TTC549 (cell line): ENCODE results near the gene LRRC36.

Source experiments
- FAIRE-seq: peaks from 2 replicates; lab custom pipeline; 2012; peaks lifted over from hg19 to GRCh38; lab: Jason Lieb, UNC

Gene LRRC36

GRCh38 chr16:67391424-67392300 lies 65.0 kb downstream of the LRRC36 start:
- FAIRE-seq: no peak

- no peak for FAIRE-seq
Measured at GRCh38 chr16:67392301-67393059, 65.9 kb downstream of the LRRC36 start.

- FAIRE-seq: no peak
Measured at GRCh38 chr16:67393111-67393787, 66.6 kb downstream of the LRRC36 start, which contains the start of gene TPPP3. Gene TPPP3, minus strand, starts transcription at chr16:67393498. Its CDS starts 2,387 bp downstream, at chr16:67391111.

- no peak for FAIRE-seq
Measured at GRCh38 chr16:67393788-67394154, 67.2 kb downstream of the LRRC36 start.

- FAIRE-seq: no peak
Measured at GRCh38 chr16:67394155-67395104, 67.8 kb downstream of the LRRC36 start.

GRCh38 chr16:67395105-67395457 lies 68.5 kb downstream of the LRRC36 start:
- FAIRE-seq: no peak

- no peak for FAIRE-seq
Measured at GRCh38 chr16:67395458-67396158, 69.0 kb downstream of the LRRC36 start.

- no peak for FAIRE-seq
Measured at GRCh38 chr16:67396159-67397035, 69.8 kb downstream of the LRRC36 start.

GRCh38 chr16:67397036-67397801 lies 70.6 kb downstream of the LRRC36 start:
- no peak for FAIRE-seq

- no peak for FAIRE-seq
Measured at GRCh38 chr16:67397812-67398545, 71.4 kb downstream of the LRRC36 start.

- FAIRE-seq: no peak
Measured at GRCh38 chr16:67398546-67399217, 72.1 kb downstream of the LRRC36 start.

- FAIRE-seq: no peak
Measured at GRCh38 chr16:67399218-67399733, 72.7 kb downstream of the LRRC36 start.

- FAIRE-seq: no peak
Measured at GRCh38 chr16:67399749-67400704, 73.4 kb downstream of the LRRC36 start.

- FAIRE-seq: no peak
Measured at GRCh38 chr16:67400901-67401300, 74.3 kb downstream of the LRRC36 start.

- no peak for FAIRE-seq
Measured at GRCh38 chr16:67403976-67404555, 77.5 kb downstream of the LRRC36 start.

GRCh38 chr16:67404740-67405226 lies 78.2 kb downstream of the LRRC36 start:
- no peak for FAIRE-seq
